ENCODE data around the gene AIPL1. TPM values are rescaled to one million over a fixed set of nuclear protein-coding genes. Genes with fewer than 3 reads are reported as not detected.
A peak's percentile ranks its signal among the peaks of the same experiment; 100 is the strongest.

Gene AIPL1
- total RNA-seq, 1 experiment from 2014 or later = not detected

DNA sequence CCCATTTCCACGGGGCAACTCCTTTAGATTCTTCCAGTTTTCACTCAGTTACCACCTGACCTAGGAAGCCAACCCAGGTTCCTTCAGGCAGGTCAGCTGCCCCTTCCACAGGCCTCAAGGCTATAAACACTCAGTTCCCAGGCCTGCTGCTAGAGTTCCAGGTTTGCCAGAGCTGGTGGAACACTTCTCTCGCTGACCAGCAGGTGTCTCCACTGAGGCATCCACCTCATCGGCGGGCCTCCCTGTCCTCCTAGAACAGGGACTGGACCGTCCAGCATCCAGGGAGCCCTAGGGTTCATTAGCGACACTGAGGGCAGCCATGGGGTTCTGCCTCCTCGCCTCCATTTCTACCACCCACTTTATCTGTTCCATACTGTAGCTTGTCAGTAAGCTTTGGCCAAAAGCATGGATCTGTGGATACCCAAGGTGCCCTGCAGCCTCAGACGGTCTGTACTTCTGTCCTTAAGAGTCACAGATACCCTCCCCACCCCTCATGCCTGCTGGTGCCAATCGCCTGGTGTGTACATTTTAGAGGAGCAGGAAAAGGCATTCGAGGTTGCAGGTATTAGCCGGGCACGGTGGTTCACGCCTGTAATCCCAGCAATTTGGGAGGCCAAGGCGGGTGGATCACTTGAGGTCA, 38.3 kb upstream of the AIPL1 start:
- no peak overlapping the region for H3K4me3 ChIP-seq (ENCODE audit: low read depth, low read length, poor library complexity, severe bottlenecking)

DNA sequence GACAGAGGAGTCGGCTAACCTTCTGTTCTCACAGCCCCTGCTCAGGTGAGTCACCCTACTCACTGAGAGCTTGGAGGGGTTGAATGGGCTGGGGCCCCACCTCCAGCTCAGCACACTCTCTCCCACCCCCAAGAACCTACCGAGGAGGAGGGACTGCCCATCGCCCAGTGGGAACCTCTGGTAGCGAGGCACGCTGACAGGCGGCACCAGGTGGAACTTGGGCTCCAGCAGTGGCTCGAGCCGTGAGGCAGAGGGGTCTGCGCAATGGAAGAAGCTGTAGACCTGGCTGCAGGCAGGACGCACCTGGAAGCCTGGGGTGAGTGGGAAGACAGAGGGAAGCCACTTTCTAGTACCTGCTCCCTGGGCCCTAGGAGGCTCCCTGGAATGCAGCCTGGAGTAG, 37.6 kb upstream of the AIPL1 start:
- BruUV-seq (replicated peaks) = no TSS peak
- TF ChIP-seq EZH2 (IDR thresholded peaks at IDR 0.05; ENCODE audit: borderline replicate concordance, low read depth, low read length, poor library complexity, severe bottlenecking) = no peak
- TF ChIP-seq, protein P1, sequence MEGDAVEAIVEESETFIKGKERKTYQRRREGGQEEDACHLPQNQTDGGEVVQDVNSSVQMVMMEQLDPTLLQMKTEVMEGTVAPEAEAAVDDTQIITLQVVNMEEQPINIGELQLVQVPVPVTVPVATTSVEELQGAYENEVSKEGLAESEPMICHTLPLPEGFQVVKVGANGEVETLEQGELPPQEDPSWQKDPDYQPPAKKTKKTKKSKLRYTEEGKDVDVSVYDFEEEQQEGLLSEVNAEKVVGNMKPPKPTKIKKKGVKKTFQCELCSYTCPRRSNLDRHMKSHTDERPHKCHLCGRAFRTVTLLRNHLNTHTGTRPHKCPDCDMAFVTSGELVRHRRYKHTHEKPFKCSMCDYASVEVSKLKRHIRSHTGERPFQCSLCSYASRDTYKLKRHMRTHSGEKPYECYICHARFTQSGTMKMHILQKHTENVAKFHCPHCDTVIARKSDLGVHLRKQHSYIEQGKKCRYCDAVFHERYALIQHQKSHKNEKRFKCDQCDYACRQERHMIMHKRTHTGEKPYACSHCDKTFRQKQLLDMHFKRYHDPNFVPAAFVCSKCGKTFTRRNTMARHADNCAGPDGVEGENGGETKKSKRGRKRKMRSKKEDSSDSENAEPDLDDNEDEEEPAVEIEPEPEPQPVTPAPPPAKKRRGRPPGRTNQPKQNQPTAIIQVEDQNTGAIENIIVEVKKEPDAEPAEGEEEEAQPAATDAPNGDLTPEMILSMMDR (conservative IDR thresholded peaks at IDR 0.05; ENCODE audit: low read depth, low read length) = no peak
- Histone ChIP-seq H3K9me3 (ENCODE audit: low read depth, low read length, poor library complexity, severe bottlenecking) (no peaks in the 10 kb centered on the region), H3K4me1 (ENCODE audit: insufficient read depth, low read length, poor library complexity, severe bottlenecking) (peaks cover 23% of the 10 kb centered on the region), H3K27me3 (replicated peaks; ENCODE audit: insufficient read depth, low read depth, low read length, poor library complexity) (no peaks in the 10 kb centered on the region), H3K4me3 (ENCODE audit: low read depth, low read length, poor library complexity, severe bottlenecking) (no peak overlapping the region), H3K27ac (ENCODE audit: low read depth, low read length, poor library complexity, severe bottlenecking) (peak overlapping the region; percentile 41), H3K36me3 (ENCODE audit: insufficient read depth, low read length, poor library complexity, severe bottlenecking) (no peaks in the 10 kb centered on the region)
- intact Hi-C loops (cut with micrococcal nuclease; ENCODE audit: unreplicated experiment) = loop anchor here (10.0 kb wide), 1 partner anchor 172 kb away; the partner anchor contains the start of genes KIAA0753 and TXNDC17
- ChIA-PET POLR2A (ENCODE audit: low non-redundant PET) (no interaction called here), CTCF (interaction anchor here (0.6 to 1.2 kb wide), 4 partner anchors 13 to 168 kb away, joined by 3 to 12 read pairs (median 4); partner anchors contain the start of gene KIAA0753)
- no peak for DNase-seq (ENCODE audit: low spot score)

More for the DNA sequence above, 38.3 kb upstream of the AIPL1 start:
- peak; percentile 71 for DNase-seq (ENCODE audit: low spot score)
- H3K4me1 ChIP-seq (ENCODE audit: insufficient read depth, low read length, poor library complexity, severe bottlenecking) = peaks cover 23% of the 10 kb centered on the region
- no peaks in the 10 kb centered on the region for H3K9me3 ChIP-seq (ENCODE audit: low read depth, low read length, poor library complexity, severe bottlenecking)
- H3K27ac ChIP-seq (ENCODE audit: low read depth, low read length, poor library complexity, severe bottlenecking) = peak overlapping the region; percentile 41
- no peak for TF ChIP-seq EZH2 (IDR thresholded peaks at IDR 0.05; ENCODE audit: borderline replicate concordance, low read depth, low read length, poor library complexity, severe bottlenecking)
- TF ChIP-seq, protein P1 (conservative IDR thresholded peaks at IDR 0.05; ENCODE audit: low read depth, low read length) = peak; percentile 97
- BruUV-seq (replicated peaks) = no TSS peak
- ChIA-PET POLR2A (ENCODE audit: low non-redundant PET) (no interaction called here), CTCF (interaction anchor here (0.5 to 1.3 kb wide), 6 partner anchors 12 to 1409 kb away, joined by 3 to 12 read pairs (median 4); partner anchors contain the start of gene KIAA0753)
- H3K36me3 ChIP-seq (ENCODE audit: insufficient read depth, low read length, poor library complexity, severe bottlenecking) = no peaks in the 10 kb centered on the region
- H3K27me3 ChIP-seq (replicated peaks; ENCODE audit: insufficient read depth, low read depth, low read length, poor library complexity) = no peaks in the 10 kb centered on the region
- intact Hi-C loops (cut with micrococcal nuclease; ENCODE audit: unreplicated experiment) = loop anchor here (10.0 kb wide), 1 partner anchor 172 kb away; the partner anchor contains the start of genes KIAA0753 and TXNDC17

DNA sequence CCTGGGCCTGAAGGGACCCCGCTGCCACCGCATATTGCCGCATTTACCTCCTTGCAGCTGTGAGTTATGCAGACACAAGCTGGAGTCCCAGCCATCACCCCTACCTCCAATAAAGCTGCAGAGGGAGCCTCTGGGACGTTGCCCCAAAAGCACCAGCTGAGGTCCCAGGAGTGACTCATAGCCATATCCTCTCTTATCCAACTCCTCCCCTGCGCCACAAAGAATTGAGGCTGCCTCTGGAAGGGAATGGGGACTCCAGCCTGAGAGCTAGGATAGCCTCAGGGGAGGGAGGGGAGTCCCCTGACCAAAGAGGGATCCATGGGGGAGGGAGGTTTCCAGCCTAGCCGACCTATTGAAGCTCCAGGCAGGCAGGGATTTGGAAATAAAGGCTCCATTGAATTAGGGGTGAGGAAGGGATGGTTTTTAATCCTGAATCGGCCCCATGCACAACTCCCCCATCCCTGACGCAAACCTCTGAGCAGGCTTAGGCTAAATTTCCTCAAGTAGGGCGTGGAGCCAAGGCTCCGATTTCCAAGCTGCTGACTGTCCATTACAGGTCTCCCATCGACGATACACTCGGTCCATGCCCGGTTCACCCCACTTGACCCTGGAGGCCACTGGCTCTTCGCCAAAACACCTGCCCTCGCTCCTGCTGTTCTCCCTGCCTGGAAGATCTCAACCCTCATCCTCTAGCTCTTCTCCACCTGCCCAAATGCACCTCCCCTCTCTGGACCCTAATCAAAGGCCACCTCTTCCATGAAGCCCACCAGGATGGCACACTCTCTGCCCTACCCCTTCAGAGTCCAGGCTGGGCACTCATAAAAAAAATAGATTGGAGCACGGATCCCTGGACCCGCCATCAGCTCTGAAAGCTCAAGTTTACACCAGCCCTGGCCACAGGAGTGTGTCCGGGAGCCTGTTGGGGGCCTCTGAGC, 36.9 kb upstream of the AIPL1 start:
- Histone ChIP-seq H3K27me3 (replicated peaks; ENCODE audit: insufficient read depth, low read depth, low read length, poor library complexity) (no peaks in the 10 kb centered on the region), H3K36me3 (ENCODE audit: insufficient read depth, low read length, poor library complexity, severe bottlenecking) (no peaks in the 10 kb centered on the region), H3K9me3 (ENCODE audit: low read depth, low read length, poor library complexity, severe bottlenecking) (no peaks in the 10 kb centered on the region), H3K27ac (ENCODE audit: low read depth, low read length, poor library complexity, severe bottlenecking) (no peak overlapping the region), H3K4me3 (ENCODE audit: low read depth, low read length, poor library complexity, severe bottlenecking) (no peak overlapping the region), H3K4me1 (ENCODE audit: insufficient read depth, low read length, poor library complexity, severe bottlenecking) (peaks cover 22% of the 10 kb centered on the region)
- POLR2A ChIA-PET (ENCODE audit: low non-redundant PET) = no interaction called here
- TF ChIP-seq EZH2 (IDR thresholded peaks at IDR 0.05; ENCODE audit: borderline replicate concordance, low read depth, low read length, poor library complexity, severe bottlenecking) = no peak
- TF ChIP-seq, protein P1 (conservative IDR thresholded peaks at IDR 0.05; ENCODE audit: low read depth, low read length) = no peak
- CTCF ChIA-PET = interaction anchor here (0.7 kb wide), 1 partner anchor 9 kb away, joined by 3 read pairs; no protein-coding TSS in a partner anchor
- DNase-seq (ENCODE audit: low spot score) = peak; percentile 75
- BruUV-seq (replicated peaks) = no TSS peak
- intact Hi-C loops (cut with micrococcal nuclease; ENCODE audit: unreplicated experiment) = loop anchor here (10.0 kb wide), 1 partner anchor 173 kb away; the partner anchor contains the start of genes KIAA0753 and TXNDC17

Measured in A673 (cell line).